GM18861 (cell line): ENCODE measurements around the gene CDADC1.
"Not testable (repeated sequence)": the region's sequence is repeated elsewhere in the genome, so short reads cannot be mapped to it uniquely, and the experiment has no call there.

Source experiments
- ATAC-seq: cut with Tn5 transposase; IDR thresholded peaks from one replicate; pipeline ENCODE4 v1.9.1; 2021; ENCODE audit not compliant: unreplicated experiment

The CDADC1 gene

DNA sequence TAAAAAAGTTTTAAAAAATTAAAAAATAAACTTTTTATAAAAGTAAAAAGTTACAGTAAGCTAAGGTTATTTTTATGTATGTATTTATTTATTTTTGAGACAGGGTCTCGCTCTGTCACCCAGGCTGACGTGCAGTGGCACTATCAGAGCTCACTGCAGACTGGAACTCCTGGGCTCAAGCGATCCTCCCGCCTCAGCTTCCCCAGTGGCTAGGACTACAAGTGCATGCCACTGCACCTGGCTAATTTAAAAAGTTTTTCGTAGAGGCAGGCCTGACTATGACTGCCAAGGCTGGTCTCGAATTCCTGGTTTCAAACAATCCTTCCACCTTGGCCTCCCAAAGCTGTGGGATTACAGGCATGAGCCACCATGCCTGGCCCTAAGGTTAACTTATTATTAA lies 64.1 kb downstream of the CDADC1 start:
- no peak for ATAC-seq

DNA sequence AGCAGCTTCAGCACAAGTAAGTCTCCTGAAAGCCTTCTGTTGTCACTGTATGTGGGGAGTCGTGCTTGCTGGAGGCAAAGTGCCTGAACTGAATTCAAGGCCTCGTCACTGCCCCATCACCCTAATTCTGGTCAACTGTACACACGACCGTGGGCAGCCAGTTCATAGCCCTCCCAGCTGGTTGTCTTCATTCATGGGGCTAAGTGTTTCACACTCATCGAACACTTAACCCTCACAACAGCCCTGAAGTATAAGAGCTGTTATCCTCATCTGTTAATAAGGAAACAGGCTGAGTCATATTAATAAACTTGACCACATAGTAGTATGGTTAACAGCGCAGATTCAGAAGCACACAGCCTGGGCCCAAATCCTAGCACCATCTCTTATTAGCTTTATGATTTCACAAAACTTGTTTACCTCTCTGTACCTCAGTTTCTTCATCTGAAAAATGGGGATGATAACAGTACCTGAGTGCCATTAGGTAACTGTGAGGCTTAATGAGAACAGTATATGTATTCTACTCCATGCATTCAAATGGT lies 66.7 kb downstream of the CDADC1 start:
- no peak for ATAC-seq

- ATAC-seq: no peak
These were observed 67.4 kb downstream of the CDADC1 start for GRCh38 chr13:49315036-49315565.

GRCh38 chr13:49315756-49316482 lies 68.2 kb downstream of the CDADC1 start:
- ATAC-seq: no peak

- ATAC-seq: no peak
These were observed 71.8 kb downstream of the CDADC1 start for GRCh38 chr13:49319551-49319950.

DNA sequence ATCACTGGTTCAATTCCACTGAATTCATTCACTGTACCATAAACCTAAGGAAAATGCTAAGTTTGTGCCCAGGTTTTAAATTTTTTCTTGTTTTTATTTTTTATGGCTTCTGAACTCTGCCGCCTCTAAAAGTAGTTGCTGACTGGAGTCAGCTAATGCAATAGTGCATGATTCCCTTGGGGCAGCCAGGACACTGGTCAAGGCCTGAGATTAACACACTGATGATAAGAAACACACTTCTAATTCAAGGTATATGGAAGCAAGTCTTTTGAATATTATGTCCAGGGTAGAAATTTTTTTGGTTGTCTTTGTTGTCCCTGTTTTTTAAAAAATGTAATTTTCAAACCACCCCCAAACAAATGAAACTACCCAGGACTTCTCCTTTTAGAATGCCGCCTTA lies 72.2 kb downstream of the CDADC1 start:
- ATAC-seq: no peak

- no peak for ATAC-seq
These were observed 73.2 kb downstream of the CDADC1 start for GRCh38 chr13:49320975-49321374.

DNA sequence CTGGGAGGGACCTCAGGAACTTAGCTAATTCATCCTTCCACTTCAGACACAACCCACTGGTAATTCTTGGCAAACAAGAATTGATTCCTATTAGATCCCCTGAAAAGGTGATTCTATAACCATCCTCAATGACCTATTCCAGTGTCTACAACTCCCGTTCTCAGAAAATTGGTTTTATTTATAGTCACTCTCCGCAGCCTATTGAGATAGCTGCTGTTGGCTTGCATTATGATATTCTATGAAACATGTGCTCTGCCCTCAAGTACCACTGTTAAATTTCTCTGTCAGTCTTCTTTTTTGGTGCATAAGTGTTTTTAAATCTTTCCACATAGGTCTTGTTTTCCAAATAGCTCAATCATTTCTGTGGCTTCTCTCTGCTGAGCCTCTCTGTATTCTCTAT lies 75.0 kb downstream of the CDADC1 start:
- ATAC-seq: no peak

DNA sequence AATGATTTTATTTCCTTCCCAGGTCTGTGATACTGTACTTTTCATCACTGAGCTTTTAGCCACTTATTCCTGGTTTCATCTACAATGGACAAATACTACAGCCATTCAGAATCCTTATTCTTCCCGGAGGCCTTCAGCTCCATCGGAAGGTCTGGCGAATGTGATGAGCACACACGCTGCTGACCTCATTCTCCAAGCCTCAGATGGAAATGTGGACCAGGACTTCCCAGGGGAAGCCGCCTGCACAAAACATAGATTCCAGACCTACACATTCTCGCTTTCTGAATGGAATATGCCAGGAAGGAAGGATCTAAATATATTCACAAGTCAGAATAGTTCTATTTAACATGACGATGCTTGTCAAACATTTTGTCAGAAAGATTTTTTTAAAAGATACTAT lies 75.6 kb downstream of the CDADC1 start:
- no peak for ATAC-seq

DNA sequence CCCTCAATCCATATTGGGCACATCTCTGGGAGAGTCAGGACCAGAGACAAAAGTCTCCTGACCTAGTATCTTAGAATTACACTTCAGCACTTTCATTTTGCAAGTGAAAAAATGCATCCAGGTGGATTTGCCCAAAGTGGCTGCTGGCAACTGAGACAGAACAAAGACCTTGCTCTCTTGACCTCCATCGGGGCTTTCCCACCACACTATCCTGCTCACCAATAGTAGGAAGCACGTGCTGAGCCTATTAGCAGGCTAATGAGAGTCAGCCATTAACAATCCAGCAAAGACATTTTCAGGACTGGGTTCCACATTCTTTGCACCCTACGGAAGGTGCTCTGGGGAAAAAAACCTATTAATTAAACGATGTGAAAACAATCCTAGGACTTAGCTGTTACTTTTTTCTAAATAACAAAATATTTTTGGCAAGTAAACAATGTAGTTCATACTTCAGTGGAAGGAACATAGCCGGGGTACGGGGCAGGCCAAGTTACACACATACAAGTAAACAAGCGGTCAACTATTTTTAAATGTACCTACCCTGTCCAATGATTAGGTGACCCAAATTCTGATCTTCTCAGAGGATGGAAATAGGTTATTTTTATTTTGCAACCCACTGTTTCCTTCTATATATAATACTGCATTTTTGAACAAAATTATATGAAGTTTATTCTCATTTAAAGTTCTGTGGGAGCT lies 78.6 kb downstream of the CDADC1 start:
- ATAC-seq: no peak

DNA sequence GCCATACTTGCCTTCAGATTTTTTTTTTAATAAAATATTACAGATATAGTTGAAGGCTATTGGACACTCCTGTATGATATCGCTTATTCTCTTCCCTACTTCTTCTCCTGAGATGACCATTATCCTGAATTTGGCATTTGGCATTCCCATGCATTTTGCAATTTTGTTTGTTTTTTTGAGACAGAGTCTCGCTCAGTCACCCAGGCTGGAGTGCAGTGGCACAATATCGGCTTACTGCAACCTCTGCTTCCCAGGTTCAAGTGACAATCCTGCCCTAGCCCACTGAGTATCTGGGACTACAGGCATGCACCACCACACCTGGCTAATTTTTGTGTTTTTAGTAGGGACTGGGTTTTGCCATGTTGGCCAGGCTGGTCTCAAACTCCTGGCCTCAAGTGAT lies 79.4 kb downstream of the CDADC1 start:
- not testable (repeated sequence) for ATAC-seq

DNA sequence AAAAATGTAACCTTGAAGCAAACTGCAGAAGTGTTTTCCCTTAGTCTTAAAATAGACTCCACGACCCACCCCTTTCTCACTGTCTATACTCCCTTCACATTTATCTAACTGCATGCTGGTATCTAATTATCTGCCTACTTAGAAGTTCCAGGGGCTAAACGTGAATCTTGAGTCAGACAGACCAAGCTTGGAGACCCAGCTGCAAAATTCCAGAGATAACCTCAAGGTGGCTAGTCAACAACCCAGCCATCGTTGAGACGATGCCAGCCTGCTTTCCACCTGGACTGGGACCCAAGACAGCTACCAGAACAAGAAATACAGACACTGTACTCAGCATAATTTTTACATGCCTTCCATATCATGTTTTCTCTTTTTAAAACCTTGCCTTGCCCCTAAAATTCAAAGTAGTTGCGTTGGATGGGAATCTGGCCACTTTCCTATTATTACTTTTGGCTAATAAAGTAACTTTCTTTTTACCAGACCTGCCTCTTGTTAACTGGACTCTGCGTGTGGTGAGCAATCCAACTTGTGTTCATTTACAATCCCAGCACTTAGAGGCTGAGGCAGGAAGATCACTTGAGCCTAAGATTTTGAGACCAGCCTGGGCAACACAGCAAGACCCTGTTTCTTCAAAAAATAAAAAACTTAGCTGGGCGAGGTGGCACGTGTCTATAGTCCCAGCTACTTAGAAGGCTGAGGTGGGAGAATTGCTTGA lies 82.3 kb downstream of the CDADC1 start:
- ATAC-seq: no peak

- no peak for ATAC-seq
These were observed 82.8 kb downstream of the CDADC1 start for GRCh38 chr13:49330546-49330864.

DNA sequence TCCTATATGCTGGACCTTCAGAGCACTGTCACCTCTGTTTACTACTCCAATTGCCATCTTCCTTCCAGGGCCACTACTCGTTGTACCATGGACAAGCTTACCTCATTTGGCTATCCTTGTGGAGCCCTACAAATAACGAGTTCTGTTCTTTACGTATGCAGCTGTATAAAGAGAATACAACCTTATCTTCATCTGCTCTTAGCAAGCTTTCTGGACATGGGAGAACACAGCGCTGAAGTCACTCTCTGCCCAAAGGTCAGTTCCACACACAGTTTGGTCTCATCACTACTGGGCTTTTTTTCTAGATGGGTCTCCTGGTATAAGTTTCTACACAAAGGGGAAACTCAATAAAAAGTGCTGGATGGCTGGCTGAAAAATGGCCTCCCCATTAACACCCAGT lies 88.9 kb downstream of the CDADC1 start:
- no peak for ATAC-seq

DNA sequence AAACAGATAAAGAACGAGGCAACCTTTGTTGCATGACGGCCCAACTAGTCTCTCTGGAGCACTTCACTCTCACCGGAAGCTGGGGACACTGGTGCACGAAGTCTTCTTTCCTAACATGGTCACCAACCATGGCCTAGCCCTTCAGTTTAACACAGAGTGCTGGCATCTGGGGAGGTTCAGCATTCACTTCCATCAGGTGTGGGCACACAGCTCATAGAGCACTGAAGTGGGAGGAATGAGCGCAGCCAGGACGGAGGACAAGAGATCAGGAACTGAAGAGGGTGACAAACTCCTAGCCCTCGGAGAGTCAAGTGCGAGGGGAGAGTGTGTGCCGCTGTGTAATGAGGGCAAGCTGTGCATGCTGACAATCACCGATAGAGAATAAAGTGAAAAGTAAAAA lies 92.4 kb downstream of the CDADC1 start:
- no peak for ATAC-seq

DNA sequence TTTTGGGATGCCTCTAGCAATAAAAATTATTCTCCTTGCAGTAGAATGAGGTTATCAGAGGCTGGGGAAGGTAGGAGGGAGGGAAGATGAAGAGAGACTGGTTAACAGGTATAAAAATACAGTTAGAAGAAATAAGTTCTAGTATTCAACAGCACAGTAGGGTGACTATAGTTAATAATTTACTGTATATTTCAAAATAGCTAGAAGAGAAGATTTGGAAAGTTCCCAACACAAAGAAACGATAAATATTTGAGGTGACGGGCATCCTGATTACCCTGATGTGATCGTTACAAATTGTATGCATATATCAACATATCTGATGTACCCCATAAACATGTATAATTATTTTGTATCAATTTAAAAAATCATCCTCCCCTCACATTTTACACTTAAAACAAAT lies 93.8 kb downstream of the CDADC1 start:
- no peak for ATAC-seq

GRCh38 chr13:49341941-49342340 lies 94.2 kb downstream of the CDADC1 start:
- ATAC-seq: no peak

DNA sequence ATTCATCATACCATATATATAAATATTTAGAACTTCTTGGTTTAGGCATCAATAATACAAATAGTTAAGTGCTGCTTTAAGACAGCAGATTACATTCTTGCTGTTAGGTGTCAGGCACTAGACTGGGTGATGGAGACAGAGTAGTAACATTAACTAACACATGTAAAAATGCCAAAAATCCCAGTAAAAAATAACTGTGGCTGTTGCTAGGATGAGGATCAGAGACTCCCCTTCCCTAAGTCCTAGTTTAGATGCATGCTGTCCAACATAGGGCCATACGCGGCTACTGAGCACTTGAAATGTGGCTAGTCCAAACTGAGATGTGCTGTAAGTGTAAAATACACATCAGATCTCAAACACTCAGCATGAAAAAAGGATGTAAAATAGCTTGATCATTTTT lies 94.7 kb downstream of the CDADC1 start:
- no peak for ATAC-seq
